Activated CD8-positive, alpha-beta memory T cell treated with anti-CD3 and anti-CD28 coated beads, Interleukin-2, amount 10 ng/mL, durations not matched to agents 7 days and 5 days (primary cell): ENCODE measurements around the gene ABHD17A. TPM values are rescaled to one million over a fixed set of nuclear protein-coding genes. Genes with fewer than 3 reads are reported as not detected.
A peak's percentile ranks its signal among the peaks of the same experiment; 100 is the strongest.

ENCODE experiments used
- ATAC-seq: fragments of 150-1000 bp; cut with Tn5 transposase; one replicate; pipeline ENCODE4 v1.10.0; 2021; ENCODE audit warnings: moderate library complexity
- CTCF ChIA-PET: fragments of 350-600 bp; sonication (Branson Sonifier 250); formaldehyde crosslinking; loops from one replicate; lab custom pipeline; 2021; ENCODE audit warnings: antibody characterized with exemption; lab: Charles Lee
- DNase-seq: peaks from one replicate; pipeline ENCODE4 v3.0.0-alpha.2; 2020
- H3K27ac Mint-ChIP-seq: one replicate; pipeline ENCODE4 v1.8.0; 2021; ENCODE audit warnings: mild to moderate bottlenecking, mixed read lengths
- H3K27me3 Mint-ChIP-seq: one replicate; pipeline ENCODE4 v1.8.0; 2021; ENCODE audit warnings: mixed read lengths
- H3K36me3 Mint-ChIP-seq: one replicate; pipeline ENCODE4 v1.8.0; 2021; ENCODE audit warnings: mild to moderate bottlenecking, mixed read lengths
- H3K4me1 Mint-ChIP-seq: one replicate; pipeline ENCODE4 v1.8.0; 2021; ENCODE audit warnings: mixed read lengths
- H3K4me3 Mint-ChIP-seq: one replicate; pipeline ENCODE4 v1.8.0; 2021; ENCODE audit warnings: mild to moderate bottlenecking, moderate library complexity, mixed read lengths
- H3K9me3 Mint-ChIP-seq: one replicate; pipeline ENCODE4 v1.8.0; 2022; ENCODE audit warnings: low read depth, mixed read lengths
- total RNA-seq, 2 experiments: library from RNA; stranded (reverse); gene quantifications; one replicate each; pipeline ENCODE4 v1.2.3, GENCODE V29; 2021

ABHD17A gene
- total RNA-seq, 2 experiments from 2014 or later = 156 to 189 TPM

GRCh38 chr19:1849886-1850398 lies 35.4 kb downstream of the ABHD17A start:
- Mint-ChIP-seq H3K27ac (no peak overlapping the region), H3K4me3 (no peak overlapping the region), H3K36me3 (no peaks in the 10 kb centered on the region), H3K9me3 (no peaks in the 10 kb centered on the region), H3K4me1 (peaks cover 53% of the 10 kb centered on the region), H3K27me3 (no peaks in the 10 kb centered on the region)
- CTCF ChIA-PET = interaction anchor here (1.1 to 2.0 kb wide), 5 partner anchors 8 to 202 kb away, joined by 3 to 8 read pairs (median 5); partner anchors contain the start of gene MKNK2
- no peak for ATAC-seq
- no peak for DNase-seq

- peak overlapping the region; percentile 78 for H3K27ac Mint-ChIP-seq
- H3K9me3 Mint-ChIP-seq = no peaks in the 10 kb centered on the region
- ATAC-seq (no peak), DNase-seq (no peak)
- no peaks in the 10 kb centered on the region for H3K36me3 Mint-ChIP-seq
- H3K27me3 Mint-ChIP-seq = no peaks in the 10 kb centered on the region
- CTCF ChIA-PET = interaction anchor here (0.9 to 2.0 kb wide), 11 partner anchors 9 to 202 kb away, joined by 3 to 8 read pairs (median 4); partner anchors contain the start of gene MKNK2
- peak overlapping the region; percentile 61 for H3K4me3 Mint-ChIP-seq
- H3K4me1 Mint-ChIP-seq = peaks cover 48% of the 10 kb centered on the region
Observed at GRCh38 chr19:1849132-1849474, 36.2 kb downstream of the ABHD17A start.

- Mint-ChIP-seq H3K9me3 (no peaks in the 10 kb centered on the region), H3K4me3 (peak within 1 kb of the TSS; percentile 81), H3K27me3 (no peaks in the 10 kb centered on the region), H3K4me1 (peaks cover 50% of the 10 kb centered on the region), H3K27ac (peak within 1 kb of the TSS; percentile 94), H3K36me3 (no peaks in the 10 kb centered on the region)
- CTCF ChIA-PET = interaction anchor here (0.9 to 2.0 kb wide), 10 partner anchors 8 to 50 kb away, joined by 3 to 8 read pairs (median 4); no protein-coding TSS in a partner anchor
- ATAC-seq (peak; percentile 78), DNase-seq (peak; percentile 97)
Observed at GRCh38 chr19:1848399-1849131, 36.7 kb downstream of the ABHD17A start, which contains the start of gene REXO1. Gene REXO1 (minus strand): TSS chr19:1848483. CDS start chr19:1848358, 125 bp downstream.

- Mint-ChIP-seq H3K36me3 (no peaks in the 10 kb centered on the region), H3K4me3 (peak overlapping the region; percentile 81), H3K27me3 (no peaks in the 10 kb centered on the region), H3K4me1 (peaks cover 44% of the 10 kb centered on the region), H3K27ac (peak overlapping the region; percentile 94), H3K9me3 (no peaks in the 10 kb centered on the region)
- CTCF ChIA-PET = interaction anchor here (0.6 to 2.8 kb wide), 3 partner anchors 10 to 654 kb away, joined by 4 to 15 read pairs (median 5); no protein-coding TSS in a partner anchor
- DNase-seq (peak; percentile 66), ATAC-seq (peak; percentile 51)
Observed at GRCh38 chr19:1847684-1848398, 37.5 kb downstream of the ABHD17A start.

GRCh38 chr19:1847348-1847683 lies 38.0 kb downstream of the ABHD17A start:
- H3K4me3 Mint-ChIP-seq = peak overlapping the region; percentile 81
- no peaks in the 10 kb centered on the region for H3K9me3 Mint-ChIP-seq
- no peaks in the 10 kb centered on the region for H3K36me3 Mint-ChIP-seq
- peak overlapping the region; percentile 94 for H3K27ac Mint-ChIP-seq
- CTCF ChIA-PET = interaction anchor here (0.6 to 2.8 kb wide), 2 partner anchors 10 to 654 kb away, joined by 4 to 15 read pairs; no protein-coding TSS in a partner anchor
- DNase-seq (no peak), ATAC-seq (no peak)
- H3K27me3 Mint-ChIP-seq = no peaks in the 10 kb centered on the region
- H3K4me1 Mint-ChIP-seq = peaks cover 43% of the 10 kb centered on the region

- ATAC-seq = no peak
- CTCF ChIA-PET = interaction anchor here (2.8 to 4.1 kb wide), 2 partner anchors 9 to 20 kb away, joined by 14 to 15 read pairs; no protein-coding TSS in a partner anchor
- Mint-ChIP-seq H3K27ac (peak overlapping the region; percentile 94), H3K27me3 (no peaks in the 10 kb centered on the region), H3K4me3 (peak overlapping the region; percentile 81), H3K36me3 (no peaks in the 10 kb centered on the region), H3K9me3 (no peaks in the 10 kb centered on the region), H3K4me1 (peaks cover 42% of the 10 kb centered on the region)
- no peak for DNase-seq
Observed at GRCh38 chr19:1846517-1847204, 38.6 kb downstream of the ABHD17A start.

GRCh38 chr19:1845642-1846041 lies 39.7 kb downstream of the ABHD17A start:
- no peak overlapping the region for H3K4me3 Mint-ChIP-seq
- H3K9me3 Mint-ChIP-seq = no peaks in the 10 kb centered on the region
- H3K27ac Mint-ChIP-seq = no peak overlapping the region
- DNase-seq (no peak), ATAC-seq (no peak)
- peaks cover 35% of the 10 kb centered on the region for H3K4me1 Mint-ChIP-seq
- H3K36me3 Mint-ChIP-seq = no peaks in the 10 kb centered on the region
- CTCF ChIA-PET = interaction anchor here (1.6 to 4.1 kb wide), 3 partner anchors 8 to 19 kb away, joined by 3 to 15 read pairs (median 14); no protein-coding TSS in a partner anchor
- no peaks in the 10 kb centered on the region for H3K27me3 Mint-ChIP-seq

- H3K36me3 Mint-ChIP-seq = no peaks in the 10 kb centered on the region
- CTCF ChIA-PET = interaction anchor here (1.6 to 4.1 kb wide), 3 partner anchors 8 to 19 kb away, joined by 3 to 15 read pairs (median 14); no protein-coding TSS in a partner anchor
- H3K27ac Mint-ChIP-seq = no peak overlapping the region
- DNase-seq (no peak), ATAC-seq (no peak)
- H3K9me3 Mint-ChIP-seq = no peaks in the 10 kb centered on the region
- H3K27me3 Mint-ChIP-seq = no peaks in the 10 kb centered on the region
- H3K4me1 Mint-ChIP-seq = peaks cover 33% of the 10 kb centered on the region
- no peak overlapping the region for H3K4me3 Mint-ChIP-seq
Observed at GRCh38 chr19:1845125-1845515, 40.2 kb downstream of the ABHD17A start.

- H3K9me3 Mint-ChIP-seq = no peaks in the 10 kb centered on the region
- H3K36me3 Mint-ChIP-seq = no peaks in the 10 kb centered on the region
- H3K4me3 Mint-ChIP-seq = no peak overlapping the region
- CTCF ChIA-PET = interaction anchor here (1.6 to 4.1 kb wide), 3 partner anchors 7 to 18 kb away, joined by 3 to 15 read pairs (median 14); no protein-coding TSS in a partner anchor
- no peak overlapping the region for H3K27ac Mint-ChIP-seq
- ATAC-seq = no peak
- no peaks in the 10 kb centered on the region for H3K27me3 Mint-ChIP-seq
- no peak for DNase-seq
- peaks cover 29% of the 10 kb centered on the region for H3K4me1 Mint-ChIP-seq
Observed at GRCh38 chr19:1844513-1845124, 40.7 kb downstream of the ABHD17A start.

- CTCF ChIA-PET = interaction anchor here (1.6 to 4.1 kb wide), 2 partner anchors 9 to 18 kb away, joined by 3 to 14 read pairs; no protein-coding TSS in a partner anchor
- no peaks in the 10 kb centered on the region for H3K27me3 Mint-ChIP-seq
- no peaks in the 10 kb centered on the region for H3K36me3 Mint-ChIP-seq
- peaks cover 27% of the 10 kb centered on the region for H3K4me1 Mint-ChIP-seq
- H3K4me3 Mint-ChIP-seq = no peak overlapping the region
- ATAC-seq = no peak
- DNase-seq = no peak
- H3K9me3 Mint-ChIP-seq = no peaks in the 10 kb centered on the region
- no peak overlapping the region for H3K27ac Mint-ChIP-seq
Observed at GRCh38 chr19:1843646-1844394, 41.5 kb downstream of the ABHD17A start.

- CTCF ChIA-PET = interaction anchor here (4.1 kb wide), 1 partner anchor 17 kb away, joined by 14 read pairs; no protein-coding TSS in a partner anchor
- H3K4me1 Mint-ChIP-seq = peaks cover 25% of the 10 kb centered on the region
- DNase-seq = no peak
- H3K27me3 Mint-ChIP-seq = no peaks in the 10 kb centered on the region
- no peaks in the 10 kb centered on the region for H3K36me3 Mint-ChIP-seq
- no peak overlapping the region for H3K4me3 Mint-ChIP-seq
- no peaks in the 10 kb centered on the region for H3K9me3 Mint-ChIP-seq
- no peak for ATAC-seq
- no peak overlapping the region for H3K27ac Mint-ChIP-seq
Observed at GRCh38 chr19:1843116-1843515, 42.2 kb downstream of the ABHD17A start.
